Retinal pigment epithelial cell (primary cell): Measurements from ENCODE around the gene B4GALT4.

Experiments used
- DNase-seq: peaks from one replicate; pipeline ENCODE4 v3.0.0-alpha.2; 2010; ENCODE audit warnings: low read depth
- H3K4me3 ChIP-seq: 2 replicates; pipeline ENCODE4 v1.5.1; 2011; ENCODE audit warnings: mild to moderate bottlenecking, low read length, control low read depth, moderate library complexity
- CTCF ChIP-seq: conservative IDR thresholded peaks from 2 replicates; pipeline ENCODE4 v1.5.1; 2011; ENCODE audit warnings: low read depth, low read length, control low read depth, inconsistent platforms

The B4GALT4 gene

GRCh38 chr3:119261055-119261454 lies 20.4 kb upstream of the B4GALT4 start:
- no peak overlapping the region for H3K4me3 ChIP-seq
- no peak for DNase-seq
- TF ChIP-seq CTCF: no peak

GRCh38 chr3:119259821-119260220 lies 19.1 kb upstream of the B4GALT4 start:
- TF ChIP-seq CTCF: no peak
- DNase-seq: no peak
- H3K4me3 ChIP-seq: no peak overlapping the region

GRCh38 chr3:119258915-119259314 lies 18.2 kb upstream of the B4GALT4 start:
- no peak overlapping the region for H3K4me3 ChIP-seq
- no peak for TF ChIP-seq CTCF
- DNase-seq: no peak

- H3K4me3 ChIP-seq: no peak overlapping the region
- no peak for DNase-seq
- TF ChIP-seq CTCF: no peak
These were observed 17.2 kb upstream of the B4GALT4 start for GRCh38 chr3:119257654-119258410.

- H3K4me3 ChIP-seq: no peak overlapping the region
- DNase-seq: no peak
- no peak for TF ChIP-seq CTCF
These were observed 16.4 kb upstream of the B4GALT4 start for GRCh38 chr3:119257111-119257510.

- no peak for TF ChIP-seq CTCF
- DNase-seq: no peak
- H3K4me3 ChIP-seq: no peak overlapping the region
These were observed 14.5 kb upstream of the B4GALT4 start for GRCh38 chr3:119255214-119255613.

- no peak overlapping the region for H3K4me3 ChIP-seq
- no peak for TF ChIP-seq CTCF
- DNase-seq: no peak
These were observed 5.1 kb upstream of the B4GALT4 start for GRCh38 chr3:119245778-119246177.
